Fibroblast of villous mesenchyme (primary cell): ENCODE data around the gene FBL. TPM values are rescaled to one million over a fixed set of nuclear protein-coding genes. Genes with fewer than 3 reads are reported as not detected.

ENCODE experiments used
- small RNA-seq: library from RNA; depleted of rRNA; stranded (forward); fragments of <200 nt; gene quantifications from one replicate; pipeline ENCODE3, GENCODE V24; 2012
- total RNA-seq: library from RNA; depleted of rRNA; stranded (reverse); fragments of >200 nt; gene quantifications from 2 replicates; pipeline ENCODE4 v1.2.3, GENCODE V29; 2012

FBL gene
- total RNA-seq, 1 donor: 83.3 TPM

Small RNAs within 50 kb of the gene (small RNA-seq; reads per million reads assigned to genes)
- gene MIR6719: not detected

Other genes starting within 250 kb of the FBL start
- gene LGALS13, start 243.9 kb downstream of the FBL start, total RNA-seq: not detected in 2 replicates
- gene LGALS16, start 190.5 kb downstream of the FBL start, total RNA-seq: not detected in 2 replicates
- not detected in 2 replicates for gene LGALS14, start 141.9 kb downstream of the FBL start, total RNA-seq
- not detected in 2 replicates for gene CLC, start 108.3 kb downstream of the FBL start, total RNA-seq
- not detected in 2 replicates for gene LEUTX, start 67.5 kb downstream of the FBL start, total RNA-seq
- gene DYRK1B, start 12.2 kb downstream of the FBL start, total RNA-seq: 9.7 and 10.4 TPM in 2 replicates
- gene FCGBP, start 88.3 kb upstream of the FBL start, total RNA-seq: under 0.01 TPM in 2 replicates
- gene PSMC4, start 124.8 kb upstream of the FBL start, total RNA-seq: 106 and 116 TPM in 2 replicates
- 3.9 and 8.2 TPM in 2 replicates for gene ZNF546, start 150.7 kb upstream of the FBL start, total RNA-seq
- 12.9 and 13.4 TPM in 2 replicates for gene ZNF780B, start 209.9 kb upstream of the FBL start, total RNA-seq
- 13.4 and 16.4 TPM in 2 replicates for gene ZNF780A, start 244.6 kb upstream of the FBL start, total RNA-seq